Sigmoid colon (tissue), 4 donors: ENCODE measurements around the gene SPATA20.

ENCODE experiments used
- EP300 ChIP-seq, 4 donors: sonication (generic); formaldehyde crosslinking; IDR thresholded peaks; one replicate each; pipeline ENCODE4 v1.6.1; 2017; ENCODE audit warnings: antibody characterized with exemption in 4 of 4
- POLR2AphosphoS5 ChIP-seq, 4 donors: sonication (generic); formaldehyde crosslinking; IDR thresholded peaks; one replicate each; pipeline ENCODE4 v1.6.1; 2017; ENCODE audit warnings: antibody characterized with exemption in 4 of 4

DNA sequence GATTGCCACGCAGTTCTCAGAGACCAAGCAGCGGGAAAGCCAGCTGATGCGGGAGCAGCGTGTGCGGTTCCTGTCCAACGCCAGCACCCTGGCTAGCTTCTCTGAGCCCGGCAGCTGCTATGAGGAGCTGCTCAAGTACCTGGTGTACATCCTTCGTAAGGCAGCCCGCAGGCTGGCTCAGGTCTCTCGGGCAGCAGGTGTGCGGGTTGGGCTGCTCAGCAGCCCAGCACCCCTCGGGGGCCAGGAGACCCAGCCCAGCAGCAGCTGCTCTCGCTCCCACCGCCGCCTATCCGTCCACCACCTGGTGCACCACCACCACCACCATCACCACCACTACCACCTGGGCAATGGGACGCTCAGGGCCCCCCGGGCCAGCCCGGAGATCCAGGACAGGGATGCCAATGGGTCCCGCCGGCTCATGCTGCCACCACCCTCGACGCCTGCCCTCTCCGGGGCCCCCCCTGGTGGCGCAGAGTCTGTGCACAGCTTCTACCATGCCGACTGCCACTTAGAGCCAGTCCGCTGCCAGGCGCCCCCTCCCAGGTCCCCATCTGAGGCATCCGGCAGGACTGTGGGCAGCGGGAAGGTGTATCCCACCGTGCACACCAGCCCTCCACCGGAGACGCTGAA lies 28.7 kb downstream of the SPATA20 start:
- TF ChIP-seq POLR2AphosphoS5 (IDR thresholded peaks at IDR 0.05) (no peak), EP300 (IDR thresholded peaks at IDR 0.05) (no peak)
